HUES64 (cell line): ENCODE results near the gene C5orf22.
"Not testable (repeated sequence)": the region's sequence is repeated elsewhere in the genome, so short reads cannot be mapped to it uniquely, and the experiment has no call there.

Experiments used
- H3K27ac ChIP-seq: 2 replicates; pipeline ENCODE4 v1.7.0; 2013; ENCODE audit warnings: low read depth, low read length, inconsistent platforms
- H3K27me3 ChIP-seq: 2 replicates; pipeline ENCODE4 v1.6.1; 2013; ENCODE audit warnings: mild to moderate bottlenecking, low read length; ENCODE audit not compliant: insufficient read depth
- H3K36me3 ChIP-seq: 2 replicates; pipeline ENCODE4 v1.6.1; 2013; ENCODE audit warnings: mild to moderate bottlenecking, low read length; ENCODE audit not compliant: insufficient read depth
- H3K4me1 ChIP-seq: 2 replicates; pipeline ENCODE4 v1.6.1; 2013; ENCODE audit warnings: mild to moderate bottlenecking, low read length, moderate library complexity; ENCODE audit not compliant: insufficient read depth
- H3K4me3 ChIP-seq: 2 replicates; pipeline ENCODE4 v1.5.1; 2013; ENCODE audit warnings: mild to moderate bottlenecking, low read length, moderate library complexity
- H3K9ac ChIP-seq: 2 replicates; pipeline ENCODE4 v1.6.1; 2013; ENCODE audit warnings: mild to moderate bottlenecking, low read depth, low read length
- H3K9me3 ChIP-seq: 2 replicates; pipeline ENCODE4 v1.6.1; 2013; ENCODE audit warnings: low read depth, low read length; ENCODE audit not compliant: insufficient read depth
- WGBS: fragments of 150-250, 120-280 bp; methylation state at CpG from one replicate; pipeline ENCODE4 v1.1.7; 2013; ENCODE audit warnings: missing lambda C conversion rate; 5-methylcytosine and 5-hydroxymethylcytosine counted together

Gene C5orf22

DNA sequence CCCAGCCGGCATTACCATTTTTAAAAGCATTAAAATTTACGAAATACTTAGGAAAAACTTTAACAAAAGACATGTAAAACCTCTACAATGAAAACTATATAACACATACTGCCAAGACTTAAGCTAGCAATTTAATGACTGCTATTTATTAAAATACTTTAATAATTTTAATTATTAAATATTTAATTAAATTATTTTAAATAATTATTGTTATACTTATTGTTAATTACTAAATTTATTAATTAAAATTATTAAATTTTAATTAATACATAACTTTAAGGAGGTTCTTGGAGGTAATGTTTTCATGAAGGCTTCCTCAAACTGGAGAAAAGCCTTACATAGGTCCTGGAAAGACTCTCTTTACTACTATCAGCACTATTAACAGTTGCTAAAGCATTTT is 47.5 kb downstream of the C5orf22 start:
- Histone ChIP-seq H3K27ac (no peak overlapping the region), H3K9me3 (no peaks in the 10 kb centered on the region), H3K4me3 (no peak overlapping the region), H3K9ac (no peak overlapping the region), H3K36me3 (no peaks in the 10 kb centered on the region), H3K4me1 (no peaks in the 10 kb centered on the region), H3K27me3 (no peaks in the 10 kb centered on the region)
- 98% methylated on average over 2 of the region's 2 CpGs for WGBS

DNA sequence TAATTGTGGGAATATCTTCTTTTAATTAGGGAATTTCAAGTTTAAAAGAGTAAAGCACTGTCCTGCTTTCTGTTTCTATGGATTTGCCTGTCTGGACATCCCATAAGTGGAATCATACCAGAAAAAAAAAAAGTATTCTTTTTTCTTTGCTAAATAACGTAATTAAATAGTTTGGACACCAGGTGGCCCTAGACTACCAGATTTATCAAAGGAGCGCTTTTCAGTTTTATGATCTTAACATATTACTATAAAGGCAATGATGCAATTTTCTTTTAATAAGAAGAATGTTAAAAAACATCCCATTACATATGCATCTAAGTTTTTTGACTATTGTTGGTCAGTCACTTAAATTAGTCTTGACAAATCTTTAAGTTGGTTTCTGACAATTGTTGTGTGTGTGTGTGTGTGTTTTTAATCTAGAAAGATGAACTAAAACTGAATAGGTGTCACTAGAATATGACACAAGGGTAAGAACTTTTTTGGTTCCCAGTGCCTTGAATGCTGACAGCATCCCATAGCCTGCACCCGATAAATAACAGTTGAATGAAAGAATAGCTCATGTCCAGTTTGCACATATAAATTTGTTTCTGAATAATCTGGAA is 49.5 kb downstream of the C5orf22 start:
- no peak overlapping the region for H3K27ac ChIP-seq
- no peaks in the 10 kb centered on the region for H3K36me3 ChIP-seq
- no peak overlapping the region for H3K4me3 ChIP-seq
- H3K9me3 ChIP-seq: no peaks in the 10 kb centered on the region
- no peaks in the 10 kb centered on the region for H3K4me1 ChIP-seq
- H3K27me3 ChIP-seq: no peaks in the 10 kb centered on the region
- WGBS: 100% methylated on average over 1 of the region's 3 CpGs
- H3K9ac ChIP-seq: no peak overlapping the region

DNA sequence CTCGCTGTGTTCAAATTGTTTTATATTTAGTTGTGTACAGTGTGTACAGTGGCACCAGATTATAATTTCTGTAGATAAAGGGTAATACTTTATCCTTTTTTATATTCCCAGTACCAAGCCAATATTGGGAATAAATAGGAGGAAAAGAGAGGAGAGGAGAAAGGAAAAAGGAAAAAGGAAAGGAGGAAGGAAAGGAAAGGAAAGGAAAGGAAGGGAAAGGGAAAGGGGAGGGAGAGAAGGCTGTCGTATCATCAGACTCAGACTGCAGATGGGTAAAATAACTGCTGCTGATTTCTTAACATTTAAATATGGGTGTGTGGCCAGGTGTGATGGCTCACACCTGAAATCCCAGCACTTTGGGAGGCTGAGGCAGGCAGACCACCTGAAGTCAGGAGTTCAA is 51.0 kb downstream of the C5orf22 start:
- Histone ChIP-seq H3K4me3 (no peak overlapping the region), H3K27ac (no peak overlapping the region), H3K4me1 (no peaks in the 10 kb centered on the region), H3K9me3 (no peaks in the 10 kb centered on the region), H3K27me3 (no peaks in the 10 kb centered on the region), H3K36me3 (no peaks in the 10 kb centered on the region), H3K9ac (no peak overlapping the region)
- WGBS: 91% methylated on average over 2 of the region's 2 CpGs

DNA sequence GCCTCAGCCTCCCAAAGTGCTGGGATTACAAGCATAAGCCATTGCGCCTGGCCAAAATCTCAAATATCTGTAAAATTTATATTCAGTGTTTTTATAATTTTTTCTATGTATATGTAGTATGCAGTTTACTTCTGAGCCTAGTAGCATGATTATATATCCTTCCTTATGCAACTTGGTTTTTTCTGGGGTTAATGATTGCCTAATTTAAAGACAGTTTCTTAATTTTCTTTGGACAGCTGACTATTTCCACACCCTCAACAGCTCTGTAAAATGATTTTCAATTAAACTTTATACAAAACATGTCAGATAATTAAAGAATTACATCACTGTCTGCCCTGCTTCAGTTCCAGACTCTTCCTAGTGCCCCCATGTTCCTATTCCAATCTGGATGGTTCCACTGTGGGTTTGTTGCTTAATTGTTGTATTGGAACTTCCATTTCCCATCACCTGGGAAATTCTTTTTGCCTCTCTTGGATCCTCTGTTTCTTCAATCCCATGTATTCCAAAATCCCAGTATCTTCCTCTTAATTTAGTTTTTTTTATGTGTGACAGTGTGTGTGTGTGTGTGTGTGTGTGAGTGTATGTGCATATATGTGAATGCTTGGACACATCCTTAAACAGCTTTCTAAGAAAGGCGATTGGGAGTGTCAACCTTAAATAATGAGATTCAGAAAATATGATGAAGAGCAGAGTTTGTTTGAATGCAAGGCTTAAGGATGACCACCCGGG is 53.2 kb downstream of the C5orf22 start:
- no peak overlapping the region for H3K4me3 ChIP-seq
- H3K27me3 ChIP-seq: no peaks in the 10 kb centered on the region
- no peaks in the 10 kb centered on the region for H3K36me3 ChIP-seq
- peaks cover 3% of the 10 kb centered on the region; the same call in 1 of the 2 replicates for H3K9me3 ChIP-seq
- 76% methylated on average over 2 of the region's 3 CpGs for WGBS
- H3K9ac ChIP-seq: no peak overlapping the region
- no peak overlapping the region for H3K27ac ChIP-seq
- no peaks in the 10 kb centered on the region for H3K4me1 ChIP-seq

DNA sequence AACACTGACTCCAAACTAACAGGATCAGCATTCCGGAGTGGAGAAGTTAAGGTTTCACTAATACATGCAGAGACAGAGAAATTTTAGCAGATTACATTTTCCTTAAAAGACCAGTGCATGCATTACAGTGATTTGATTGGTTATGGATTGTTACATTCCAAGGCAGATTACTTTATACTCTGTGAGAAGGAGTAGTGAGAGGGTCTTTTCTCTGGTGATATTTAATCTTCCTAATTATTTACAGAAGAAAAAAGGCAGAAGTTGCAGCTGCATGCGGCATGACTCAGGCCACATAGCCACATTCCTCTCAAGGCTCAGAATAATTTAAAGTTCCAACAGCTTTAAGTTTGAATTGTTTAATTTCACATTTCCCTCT is 53.8 kb downstream of the C5orf22 start:
- 78% methylated on average over 2 of the region's 2 CpGs for WGBS
- Histone ChIP-seq H3K27ac (no peak overlapping the region), H3K27me3 (no peaks in the 10 kb centered on the region), H3K9me3 (peaks cover 3% of the 10 kb centered on the region; the same call in 1 of the 2 replicates), H3K36me3 (no peaks in the 10 kb centered on the region), H3K9ac (no peak overlapping the region), H3K4me1 (no peaks in the 10 kb centered on the region), H3K4me3 (no peak overlapping the region)

DNA sequence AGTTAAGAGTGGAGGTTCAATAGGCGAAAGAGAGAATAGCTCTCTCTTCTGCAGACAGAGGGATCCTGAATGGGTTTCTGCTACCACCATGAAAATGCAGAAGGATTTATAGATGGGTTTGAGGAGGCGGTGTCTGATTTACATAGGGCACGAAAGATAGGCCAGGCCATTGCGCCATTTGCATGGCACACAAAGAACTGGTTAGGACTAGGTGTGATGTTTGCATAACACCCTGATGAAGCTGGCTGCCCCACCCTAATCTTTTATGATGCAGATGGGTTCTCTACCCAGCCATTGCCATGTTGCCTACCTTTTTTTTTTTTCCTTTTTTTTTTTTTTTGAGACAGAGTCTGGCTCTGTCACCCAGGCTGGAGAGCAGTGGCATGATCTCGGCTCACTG is 55.4 kb downstream of the C5orf22 start:
- WGBS: 92% methylated on average over 5 of the region's 5 CpGs
- Histone ChIP-seq H3K4me3 (no peak overlapping the region), H3K4me1 (no peaks in the 10 kb centered on the region), H3K9ac (no peak overlapping the region), H3K9me3 (peaks cover 3% of the 10 kb centered on the region; the same call in 1 of the 2 replicates), H3K27ac (no peak overlapping the region), H3K36me3 (no peaks in the 10 kb centered on the region), H3K27me3 (no peaks in the 10 kb centered on the region)

DNA sequence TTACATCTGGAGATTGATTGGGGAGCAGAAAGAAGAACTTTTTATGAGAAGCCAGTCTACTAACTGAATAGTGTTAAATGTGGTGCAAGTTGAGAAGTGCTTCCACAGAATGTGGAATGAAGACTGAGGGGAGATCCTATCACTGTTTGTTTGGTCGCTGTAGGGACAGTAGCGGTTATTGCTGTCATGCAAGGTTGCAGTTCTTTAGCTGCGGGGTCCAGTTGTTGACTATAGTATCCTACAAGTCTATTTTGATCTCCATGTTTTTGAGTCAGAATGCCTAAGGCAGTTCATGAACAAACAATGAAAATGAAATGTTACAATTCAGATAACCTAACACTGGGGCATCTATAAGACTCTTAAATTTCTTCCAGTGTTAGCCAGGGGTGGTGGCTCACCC is 61.6 kb downstream of the C5orf22 start:
- Histone ChIP-seq H3K4me3 (no peak overlapping the region), H3K4me1 (no peaks in the 10 kb centered on the region), H3K27ac (no peak overlapping the region), H3K9ac (no peak overlapping the region), H3K27me3 (no peaks in the 10 kb centered on the region), H3K36me3 (no peaks in the 10 kb centered on the region), H3K9me3 (peaks cover 3% of the 10 kb centered on the region; the same call in 1 of the 2 replicates)
- over 99% methylated on average over 3 of the region's 3 CpGs for WGBS

DNA sequence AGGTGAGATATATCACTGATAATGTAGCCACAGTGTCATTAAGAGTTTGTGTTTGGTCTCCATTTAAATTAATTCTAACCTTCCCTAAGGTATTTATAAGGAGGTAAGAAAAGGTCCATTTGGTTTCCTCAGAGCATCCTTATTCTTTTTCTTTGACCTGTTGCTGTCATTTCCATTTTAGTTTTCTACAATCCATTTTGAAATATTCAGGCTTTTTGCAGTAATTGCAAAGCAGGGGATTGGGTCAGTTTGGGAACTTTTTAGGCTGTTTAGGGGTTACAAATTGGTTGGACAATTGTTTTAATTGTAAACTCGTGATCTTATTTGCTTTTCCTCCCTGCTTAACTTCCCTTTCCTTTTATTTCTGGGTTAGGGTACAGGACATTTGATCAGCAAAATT is 64.3 kb downstream of the C5orf22 start:
- H3K9ac ChIP-seq: no peak overlapping the region
- H3K4me3 ChIP-seq: no peak overlapping the region
- H3K9me3 ChIP-seq: no peaks in the 10 kb centered on the region
- 100% methylated on average over 1 of the region's 1 CpG for WGBS
- H3K36me3 ChIP-seq: no peaks in the 10 kb centered on the region
- H3K4me1 ChIP-seq: no peaks in the 10 kb centered on the region
- no peak overlapping the region for H3K27ac ChIP-seq
- no peaks in the 10 kb centered on the region for H3K27me3 ChIP-seq

DNA sequence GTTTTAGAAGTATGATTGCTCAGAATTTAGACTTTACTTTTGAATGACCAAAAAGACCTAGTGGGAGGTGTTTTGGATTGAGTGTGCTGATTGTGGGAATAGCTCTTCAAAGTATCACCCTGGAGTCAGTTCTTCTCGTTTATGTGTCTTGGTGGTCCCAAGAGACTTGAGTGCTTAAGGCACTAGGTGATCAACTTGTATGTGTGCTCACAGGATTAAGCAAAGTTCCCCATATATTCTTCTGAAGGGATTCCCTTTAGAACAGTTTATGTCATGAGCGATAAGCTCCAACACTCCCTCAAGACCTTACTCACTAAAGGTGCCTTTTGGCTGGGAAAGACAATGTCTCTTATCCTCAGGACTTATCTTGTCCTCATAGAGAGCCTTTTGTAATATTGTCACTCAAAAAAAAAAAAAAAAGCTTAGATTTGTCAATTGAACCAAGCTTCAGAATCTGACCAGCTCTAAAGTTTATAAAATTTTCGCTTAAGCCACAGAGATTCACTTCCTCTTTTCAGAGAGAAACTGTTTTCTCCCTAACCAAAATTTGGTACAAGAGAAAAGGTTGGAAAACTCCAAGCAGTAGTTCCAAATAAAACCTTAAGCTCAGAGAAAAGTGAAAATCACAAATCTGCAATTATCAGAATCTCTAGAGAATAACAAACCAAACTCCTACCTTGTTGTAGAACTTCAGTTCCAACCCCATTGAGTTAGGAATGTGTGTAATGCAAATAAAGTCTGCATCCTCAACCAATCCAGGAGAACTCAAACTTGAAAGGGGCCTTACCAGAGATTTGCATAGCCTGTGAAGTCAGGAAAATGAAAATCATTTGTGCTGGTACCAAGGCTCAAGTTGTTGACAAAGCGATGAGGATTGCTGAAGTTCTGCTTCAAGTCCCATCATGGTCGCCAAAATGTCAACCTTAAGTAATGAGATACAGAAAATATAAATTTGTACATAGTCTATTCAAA is 66.8 kb downstream of the C5orf22 start:
- H3K4me1 ChIP-seq: no peaks in the 10 kb centered on the region
- no peaks in the 10 kb centered on the region for H3K9me3 ChIP-seq
- 92% methylated on average over 5 of the region's 5 CpGs for WGBS
- H3K36me3 ChIP-seq: no peaks in the 10 kb centered on the region
- H3K9ac ChIP-seq: no peak overlapping the region
- H3K4me3 ChIP-seq: no peak overlapping the region
- H3K27ac ChIP-seq: no peak overlapping the region
- H3K27me3 ChIP-seq: no peaks in the 10 kb centered on the region

DNA sequence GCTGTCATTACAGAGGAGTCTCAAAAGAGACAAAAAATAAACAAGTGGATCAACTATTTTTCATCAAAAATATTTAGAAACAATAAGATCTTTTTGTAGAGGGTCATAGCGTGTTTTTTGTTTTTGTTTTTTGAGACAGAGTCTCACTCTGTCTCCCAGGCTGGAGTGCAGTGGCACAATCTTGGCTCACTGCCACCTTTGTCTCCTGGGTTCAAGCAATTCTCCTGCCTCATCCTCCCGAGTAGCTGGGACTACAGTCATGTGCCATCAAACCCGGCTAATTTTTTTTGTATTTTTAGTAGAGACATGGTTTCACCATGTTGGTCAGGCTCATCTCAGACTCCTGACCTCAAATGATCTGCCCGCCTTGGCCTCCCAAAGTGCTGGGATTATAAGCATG is 70.2 kb downstream of the C5orf22 start:
- not testable (repeated sequence) for H3K36me3 ChIP-seq, H3K9ac ChIP-seq, H3K4me1 ChIP-seq, H3K27ac ChIP-seq, H3K27me3 ChIP-seq, H3K4me3 ChIP-seq, H3K9me3 ChIP-seq
- WGBS: 97% methylated on average over 4 of the region's 4 CpGs

DNA sequence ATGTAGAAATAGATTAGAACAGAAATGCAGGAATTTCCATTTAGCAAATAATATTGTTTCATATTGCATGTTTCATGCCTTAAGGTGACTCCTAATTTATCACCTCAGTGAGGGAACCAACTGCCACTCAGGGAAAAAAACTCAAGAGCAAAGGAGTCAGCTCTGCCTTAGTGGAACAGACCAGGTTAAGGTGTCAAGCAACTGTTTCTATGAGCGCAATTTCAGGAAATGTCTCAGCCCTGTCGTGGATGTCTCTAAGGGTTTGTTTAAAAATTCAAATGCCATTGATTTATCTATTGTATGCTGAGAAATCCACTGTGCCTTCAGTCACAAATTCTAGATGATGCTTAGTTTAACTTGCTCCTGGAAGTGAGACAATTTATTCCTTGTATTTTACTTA is 72.1 kb downstream of the C5orf22 start:
- Histone ChIP-seq H3K36me3 (no peaks in the 10 kb centered on the region), H3K9ac (no peak overlapping the region), H3K4me1 (no peaks in the 10 kb centered on the region), H3K9me3 (no peaks in the 10 kb centered on the region), H3K27me3 (no peaks in the 10 kb centered on the region), H3K27ac (no peak overlapping the region), H3K4me3 (no peak overlapping the region)
- 91% methylated on average over 2 of the region's 2 CpGs for WGBS
